Retinal pigment epithelial cell (primary cell): ENCODE measurements around the gene STAP1.

Experiments used
- DNase-seq: peaks from one replicate; pipeline ENCODE4 v3.0.0-alpha.2; 2010; ENCODE audit warnings: low read depth
- H3K4me3 ChIP-seq: 2 replicates; pipeline ENCODE4 v1.5.1; 2011; ENCODE audit warnings: mild to moderate bottlenecking, low read length, control low read depth, moderate library complexity
- CTCF ChIP-seq: conservative IDR thresholded peaks from 2 replicates; pipeline ENCODE4 v1.5.1; 2011; ENCODE audit warnings: low read depth, low read length, control low read depth, inconsistent platforms

The STAP1 gene

GRCh38 chr4:67575232-67576058 is 16.9 kb downstream of the STAP1 start:
- no peak for DNase-seq
- no peak overlapping the region for H3K4me3 ChIP-seq
- TF ChIP-seq CTCF, result no peak

GRCh38 chr4:67576059-67576466 is 17.5 kb downstream of the STAP1 start:
- no peak for TF ChIP-seq CTCF
- no peak for DNase-seq
- H3K4me3 ChIP-seq, result no peak overlapping the region

DNA sequence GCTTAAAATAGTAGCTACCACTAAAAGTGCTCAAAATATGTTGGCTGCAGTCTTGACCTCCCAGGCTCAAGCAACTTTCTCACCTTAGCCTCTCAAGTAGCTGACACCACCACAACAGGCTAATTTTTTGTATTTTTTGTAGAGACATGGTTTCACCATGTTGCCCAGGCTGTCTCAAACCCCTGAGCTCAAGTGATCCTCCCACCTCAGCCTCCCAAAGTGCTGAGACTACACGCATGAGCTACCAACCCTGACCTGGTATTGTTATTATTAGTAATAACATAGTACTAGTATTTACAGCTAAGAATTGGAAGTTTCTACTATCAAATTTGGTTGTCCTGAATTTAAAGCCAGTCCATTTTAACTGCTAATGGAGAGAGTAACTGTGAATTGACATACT is 18.0 kb downstream of the STAP1 start:
- H3K4me3 ChIP-seq, result no peak overlapping the region
- no peak for TF ChIP-seq CTCF
- no peak for DNase-seq

GRCh38 chr4:67580577-67580976 is 22.1 kb downstream of the STAP1 start:
- H3K4me3 ChIP-seq, result no peak overlapping the region
- no peak for DNase-seq
- TF ChIP-seq CTCF, result no peak

DNA sequence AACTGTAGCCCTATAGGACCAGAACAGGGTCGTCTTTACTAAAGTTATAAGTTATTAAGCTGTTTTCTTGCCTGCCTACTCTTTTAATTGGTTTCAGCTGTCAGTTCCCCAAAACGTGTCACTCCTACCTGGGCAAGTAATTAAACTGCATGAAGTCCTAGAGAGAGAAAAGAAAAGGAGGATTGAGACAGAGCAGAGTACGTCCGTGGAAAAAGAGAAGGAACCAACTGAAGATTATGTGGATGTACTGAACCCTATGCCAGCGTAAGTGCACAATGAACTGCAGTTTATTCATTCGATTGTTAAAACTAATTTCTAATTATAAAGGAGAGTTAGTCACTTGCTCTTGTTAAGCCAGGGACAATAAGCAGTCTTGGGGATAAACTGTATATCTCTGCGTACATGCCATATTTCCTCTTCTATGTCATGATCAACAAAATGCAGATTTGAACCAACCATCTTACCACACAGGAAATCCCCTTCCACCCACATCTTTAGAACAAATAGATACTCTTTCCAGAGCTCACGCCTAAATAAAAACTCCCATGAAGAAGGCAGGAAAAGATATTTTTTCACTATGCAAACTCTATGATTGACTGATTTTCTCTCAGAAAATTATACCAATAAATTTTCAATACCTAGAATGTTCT is 22.8 kb downstream of the STAP1 start:
- TF ChIP-seq CTCF, result no peak
- no peak overlapping the region for H3K4me3 ChIP-seq
- no peak for DNase-seq

- no peak for TF ChIP-seq CTCF
- H3K4me3 ChIP-seq, result no peak overlapping the region
- no peak for DNase-seq
These were observed 23.4 kb downstream of the STAP1 start for GRCh38 chr4:67581913-67582312.

- TF ChIP-seq CTCF, result no peak
- DNase-seq, result no peak
- no peak overlapping the region for H3K4me3 ChIP-seq
These were observed 26.0 kb downstream of the STAP1 start for GRCh38 chr4:67584496-67584895.
